HG02970 (cell line): ENCODE results near the gene ZNF445.
A peak's percentile ranks its signal among the peaks of the same experiment; 100 is the strongest.
"Not testable (repeated sequence)": the region's sequence is repeated elsewhere in the genome, so short reads cannot be mapped to it uniquely, and the experiment has no call there.

Experiments used
- ATAC-seq: cut with Tn5 transposase; IDR thresholded peaks from one replicate; pipeline ENCODE4 v1.9.1; 2021; ENCODE audit warnings: mild to moderate bottlenecking, moderate library complexity, moderate number of reproducible peaks; ENCODE audit not compliant: unreplicated experiment, low FRiP score

Gene ZNF445

DNA sequence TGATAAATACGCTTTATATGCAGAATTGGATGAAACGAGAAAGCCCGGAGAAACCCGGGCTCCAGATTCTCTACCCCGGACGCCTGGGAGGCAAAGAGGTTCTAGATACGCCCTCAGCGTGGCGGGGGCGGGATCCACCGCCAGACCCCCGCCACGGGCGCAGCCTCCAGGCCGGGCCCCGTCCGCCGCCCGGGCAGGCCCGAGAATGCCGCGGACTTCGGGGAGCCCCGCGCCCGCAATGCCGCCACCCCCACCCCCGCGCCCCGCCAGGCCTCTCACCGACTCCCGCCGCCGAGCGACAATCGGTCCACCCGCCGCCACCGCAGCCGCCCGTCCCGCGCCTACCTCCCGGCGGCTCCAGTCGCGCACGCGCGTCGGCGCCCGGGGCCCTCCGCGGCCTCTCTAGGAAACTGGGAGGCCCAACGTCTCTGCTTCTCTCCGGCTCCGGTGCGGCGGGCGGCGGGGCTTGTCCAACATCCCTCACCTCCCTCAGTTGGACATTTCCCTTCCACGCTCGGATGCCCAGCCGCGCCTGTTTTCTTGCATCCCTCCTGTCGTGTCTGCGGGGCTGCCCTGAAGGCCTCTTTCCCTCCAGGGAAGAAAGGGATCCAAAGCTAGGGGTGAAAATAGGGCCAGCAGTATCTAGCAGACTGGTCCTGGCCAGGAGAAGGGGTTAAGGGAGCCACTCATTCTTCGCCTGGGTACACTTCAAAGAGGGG lies at the start of gene ZNF445:
TSS of gene ZNF445 (minus strand) at position 359 of the 719 bp plus-strand sequence. CDS start 22,121 bp downstream, outside the sequence.
- ATAC-seq: peak; percentile 60

DNA sequence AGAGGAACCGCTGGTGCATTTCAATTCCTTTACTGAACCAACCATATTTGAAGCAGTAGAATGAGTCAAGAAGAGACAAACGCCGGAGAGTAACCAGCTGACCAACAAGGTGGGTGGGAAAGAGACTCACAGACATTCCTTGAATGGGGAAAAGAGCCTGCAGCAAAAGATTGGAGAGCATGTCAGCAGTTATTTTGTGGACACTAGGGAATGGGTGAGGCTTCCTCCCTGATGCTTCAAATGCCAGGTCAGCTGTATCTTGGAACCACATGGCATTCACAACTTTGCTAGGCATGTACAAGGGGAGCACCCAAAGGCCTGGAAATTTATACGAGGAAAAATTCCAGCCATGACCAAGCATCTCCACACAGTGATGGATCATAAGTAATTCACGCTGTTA lies 47.6 kb upstream of the ZNF445 start:
- ATAC-seq: no peak

DNA sequence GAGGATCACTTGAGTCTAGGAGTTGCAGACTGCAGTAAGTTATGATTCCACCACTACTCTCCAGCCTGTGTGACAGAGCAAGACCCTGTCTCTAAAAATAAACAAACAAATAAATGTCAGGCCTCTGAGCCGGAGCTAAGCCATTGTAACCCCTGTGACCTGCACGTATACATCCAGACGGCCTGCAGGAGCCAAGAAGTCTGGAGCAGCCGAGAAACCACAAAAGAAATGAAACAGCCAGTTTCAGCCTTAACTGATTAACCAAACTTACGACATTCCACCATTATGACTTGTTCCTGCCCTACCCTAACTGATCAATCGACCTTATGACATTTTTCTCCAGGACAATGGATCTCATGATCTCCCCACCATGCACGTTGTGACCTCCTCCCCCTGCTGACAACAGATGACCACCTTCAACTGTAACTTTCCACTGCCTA lies 45.0 kb upstream of the ZNF445 start:
- ATAC-seq: no peak

DNA sequence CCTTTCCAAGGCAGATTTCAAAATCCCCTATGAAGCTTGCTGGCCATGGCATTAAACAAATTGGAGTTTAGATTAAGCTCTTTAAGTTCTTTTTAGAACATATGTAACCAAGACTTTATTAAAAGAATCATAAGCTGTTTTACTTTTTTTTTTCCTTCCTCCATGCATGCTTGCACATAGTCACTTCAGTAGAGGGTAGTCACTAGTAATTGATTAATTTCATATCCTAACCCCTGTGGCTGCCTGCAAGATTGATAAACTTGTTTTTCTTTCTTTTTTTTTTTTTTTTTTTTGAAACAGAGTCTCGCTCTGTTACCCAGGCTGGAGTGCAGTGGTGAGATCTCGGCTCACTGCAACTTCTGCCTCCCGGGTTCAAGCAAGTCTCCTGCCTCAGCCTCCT lies 44.3 kb upstream of the ZNF445 start:
- no peak for ATAC-seq

DNA sequence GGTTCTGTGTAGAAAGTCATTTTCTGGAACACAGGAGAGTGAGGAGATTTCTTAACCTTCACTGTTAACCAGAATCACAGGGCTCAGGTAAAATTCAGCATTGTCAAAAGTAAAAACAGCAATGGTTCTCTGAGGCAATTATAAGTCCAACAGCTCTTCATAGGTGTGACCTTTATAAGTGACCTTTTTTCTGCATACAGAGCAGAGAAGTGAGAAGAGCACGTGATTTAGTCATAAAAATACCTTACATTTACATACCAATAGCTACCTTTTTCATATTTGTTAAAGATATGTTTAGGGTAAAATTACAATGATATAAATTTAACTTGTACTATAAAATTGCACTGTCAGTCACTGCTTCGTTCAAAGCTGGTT lies 41.3 kb upstream of the ZNF445 start:
- ATAC-seq: no peak

DNA sequence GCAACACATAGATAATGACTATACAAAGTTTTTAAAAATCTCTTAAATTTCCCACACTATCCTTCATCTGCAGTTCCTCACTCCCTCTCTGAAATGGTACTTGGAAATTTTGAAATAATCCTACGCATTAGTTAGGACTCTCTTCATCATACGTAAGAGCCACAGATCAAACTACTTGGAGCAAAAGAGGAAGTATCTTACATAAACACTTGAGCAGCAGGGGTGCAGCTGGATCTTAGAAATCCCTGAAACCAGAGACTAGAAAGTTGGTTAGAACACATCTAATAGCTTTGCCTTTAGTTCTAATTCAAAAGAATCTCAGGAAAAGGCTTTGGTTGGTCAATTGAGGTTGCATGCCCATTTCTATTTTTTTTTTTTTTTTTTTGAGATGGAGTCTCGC lies 38.8 kb upstream of the ZNF445 start:
- no peak for ATAC-seq

DNA sequence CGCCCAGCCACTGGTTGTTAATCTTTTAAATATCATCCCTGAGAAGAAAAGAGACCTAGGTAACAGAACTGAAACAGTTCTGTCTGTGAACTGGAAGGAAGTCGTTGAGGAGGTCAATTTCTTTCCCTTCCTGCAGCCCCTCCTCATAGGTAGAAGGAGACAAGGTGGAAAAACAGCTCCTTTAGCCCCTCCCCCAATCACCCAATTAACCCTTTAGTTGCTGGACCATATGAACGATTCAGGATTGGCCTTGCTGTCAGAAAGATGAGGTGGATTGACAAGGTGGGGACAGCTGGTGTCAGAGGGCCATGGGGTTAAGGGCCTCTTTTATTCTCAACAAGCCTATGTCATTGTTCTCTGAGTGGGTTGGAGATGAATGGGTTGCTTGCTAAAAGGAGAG lies 36.0 kb upstream of the ZNF445 start:
- no peak for ATAC-seq

DNA sequence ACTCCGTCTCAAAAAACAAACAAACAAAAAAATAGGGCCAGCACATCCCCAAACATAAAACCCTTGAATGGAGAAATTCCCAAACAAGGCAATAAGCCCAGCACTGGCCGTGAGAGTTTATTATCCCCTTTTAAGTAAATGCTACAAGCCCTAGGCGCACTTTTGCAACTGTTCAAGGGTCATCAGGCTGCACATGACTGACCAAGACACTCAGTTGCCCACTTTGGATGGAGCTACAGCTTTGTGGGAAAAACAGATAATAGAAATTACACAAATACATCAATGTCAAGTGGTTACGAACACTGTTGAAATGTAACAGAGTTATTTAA lies 33.7 kb upstream of the ZNF445 start:
- no peak for ATAC-seq

DNA sequence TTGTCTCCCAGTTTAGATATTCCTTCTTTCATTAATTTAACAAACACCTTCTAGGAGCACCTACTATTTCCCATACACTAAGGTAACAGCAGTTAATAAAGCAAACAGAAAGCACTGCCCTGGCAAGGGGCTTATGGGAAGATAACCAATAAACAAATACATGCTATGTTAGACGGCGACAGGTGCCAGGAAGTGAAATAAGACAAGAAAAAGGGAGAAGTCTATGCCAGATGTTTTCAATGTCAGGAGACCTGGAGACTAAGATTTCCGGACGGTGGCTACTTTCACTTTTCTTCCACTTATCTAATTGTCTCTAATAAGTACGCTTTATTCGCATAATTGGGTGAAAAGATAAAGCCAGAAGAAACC lies 32.5 kb upstream of the ZNF445 start:
- peak; percentile 33 for ATAC-seq

DNA sequence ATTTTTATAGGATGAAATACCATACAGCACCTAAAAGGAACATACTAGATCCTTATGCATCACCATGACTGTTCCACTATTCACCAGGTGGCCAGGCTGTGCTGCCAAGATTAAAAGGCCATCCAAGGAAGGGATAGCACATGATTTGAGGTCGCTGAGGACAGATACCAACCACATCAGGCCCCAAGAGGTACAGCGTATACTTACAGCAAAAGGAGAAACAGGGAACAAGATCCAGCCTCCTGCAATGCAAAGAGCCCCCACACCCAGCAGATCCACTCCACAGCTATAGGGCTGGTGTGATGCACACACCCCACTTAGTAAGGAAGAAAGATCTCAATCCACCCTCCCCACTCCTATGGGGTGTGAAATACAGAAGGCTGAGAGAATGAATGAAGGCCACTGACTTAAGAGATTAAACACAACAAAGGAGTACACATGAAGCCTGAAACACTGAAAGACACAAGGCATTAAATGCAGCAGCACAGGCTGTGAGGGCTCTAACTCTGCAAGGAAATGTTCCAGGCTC lies 32.0 kb upstream of the ZNF445 start:
- ATAC-seq: no peak

DNA sequence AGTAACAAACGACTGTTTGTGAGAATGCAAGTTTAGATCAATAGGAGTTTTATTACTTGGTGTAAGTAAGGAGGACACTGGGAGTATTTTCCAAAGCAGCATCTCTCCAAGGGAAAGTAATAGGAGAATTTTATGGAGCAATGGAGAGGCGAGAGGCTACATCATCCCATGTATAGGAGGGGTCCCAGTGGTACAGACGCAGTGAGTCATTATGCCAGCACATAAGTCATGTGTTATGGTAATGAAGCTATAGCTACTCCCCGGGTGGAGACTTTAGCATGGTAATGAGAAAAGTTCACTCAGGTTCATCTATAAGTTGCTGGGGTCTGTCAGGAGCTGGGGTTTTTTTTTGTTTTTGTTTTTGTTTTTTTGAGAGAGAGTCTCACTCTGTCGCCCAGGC lies 29.5 kb upstream of the ZNF445 start:
- ATAC-seq: no peak

DNA sequence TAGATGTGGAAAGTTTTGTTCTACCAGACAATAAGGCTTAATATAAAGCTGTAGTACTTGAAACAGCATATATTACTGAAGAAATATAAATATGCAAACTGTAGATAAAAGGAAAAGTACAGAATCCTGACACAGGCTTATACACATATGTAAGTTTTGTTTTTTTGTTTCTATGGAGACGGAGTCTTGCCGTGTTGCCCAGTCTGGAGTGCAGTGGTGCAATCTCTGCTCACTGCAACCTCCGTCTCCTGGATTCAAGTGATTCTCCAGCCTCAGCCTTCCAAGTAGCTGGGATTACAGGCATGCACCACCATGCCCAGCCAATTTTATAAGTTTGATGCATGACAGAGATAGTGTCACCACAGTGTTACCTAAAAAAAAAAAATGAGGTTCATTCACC lies 29.1 kb upstream of the ZNF445 start:
- ATAC-seq: no peak

DNA sequence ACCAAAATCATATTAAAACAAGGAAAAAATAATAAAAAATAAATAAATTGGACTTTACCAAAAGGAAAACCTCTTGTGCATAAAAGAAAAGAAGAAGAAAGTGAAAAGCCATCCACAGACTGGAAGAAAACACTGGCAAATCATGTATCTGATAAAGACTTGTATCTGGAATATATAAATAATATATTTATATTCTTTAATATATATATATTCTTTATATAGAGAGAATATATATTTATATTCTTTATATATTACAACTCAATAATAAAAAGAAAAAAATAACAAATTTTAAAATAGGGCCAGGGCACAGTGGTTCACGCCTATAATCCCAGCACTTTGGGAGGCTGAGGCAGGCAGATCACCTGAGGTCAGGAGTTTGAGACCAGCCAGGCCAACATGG lies 27.1 kb upstream of the ZNF445 start:
- ATAC-seq: no peak

DNA sequence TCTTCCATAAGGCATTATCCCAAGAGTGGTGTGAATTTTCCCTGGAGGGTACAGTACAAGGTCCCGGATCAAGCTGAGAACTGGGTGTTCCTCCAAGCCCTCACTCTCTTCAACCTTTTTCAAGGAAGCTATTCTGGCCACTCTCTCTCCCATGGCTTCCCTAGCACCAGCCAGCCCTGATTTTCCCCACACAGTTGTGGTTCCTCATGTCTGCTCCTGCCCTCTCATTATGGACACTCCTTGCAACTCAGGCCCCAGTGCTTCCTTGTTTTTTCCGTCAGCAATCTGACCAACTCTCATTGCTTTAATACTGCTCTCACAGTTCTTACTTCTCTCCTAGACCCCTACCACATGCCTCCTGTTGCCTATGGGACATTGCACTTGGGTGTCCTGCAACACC lies 25.7 kb upstream of the ZNF445 start:
- ATAC-seq: not testable (repeated sequence)

DNA sequence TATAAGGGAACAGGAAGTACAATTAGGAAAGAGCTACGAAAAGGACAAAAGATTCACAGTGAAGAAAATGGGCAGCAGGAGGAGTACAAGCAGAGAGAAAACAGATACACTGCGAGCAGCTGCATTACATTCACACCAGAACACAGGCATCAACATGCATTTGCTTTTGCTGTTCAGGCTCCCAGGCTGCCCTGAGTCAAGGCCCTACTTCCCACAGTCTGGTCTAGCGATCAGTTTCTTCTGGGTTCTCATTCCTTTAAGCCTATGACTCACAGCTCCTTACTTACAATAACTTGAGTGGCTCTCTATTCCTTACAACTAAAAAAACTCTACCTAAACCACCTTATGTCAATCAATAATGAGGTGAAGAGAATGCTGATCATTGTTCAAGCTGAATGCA lies 24.5 kb upstream of the ZNF445 start:
- no peak for ATAC-seq

DNA sequence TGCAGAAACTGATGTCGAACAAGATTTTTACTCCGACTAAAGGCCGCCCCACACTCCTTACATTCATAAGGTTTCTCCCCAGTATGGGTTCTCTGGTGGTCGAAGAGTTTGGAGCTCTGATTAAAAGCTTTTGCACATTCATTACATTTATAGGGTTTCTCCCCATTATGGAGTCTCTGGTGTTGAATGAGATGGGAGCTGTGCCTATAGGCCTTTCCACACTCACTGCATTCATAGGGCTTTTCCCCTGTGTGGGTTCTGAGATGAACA lies 22.4 kb upstream of the ZNF445 start:
- not testable (repeated sequence) for ATAC-seq

DNA sequence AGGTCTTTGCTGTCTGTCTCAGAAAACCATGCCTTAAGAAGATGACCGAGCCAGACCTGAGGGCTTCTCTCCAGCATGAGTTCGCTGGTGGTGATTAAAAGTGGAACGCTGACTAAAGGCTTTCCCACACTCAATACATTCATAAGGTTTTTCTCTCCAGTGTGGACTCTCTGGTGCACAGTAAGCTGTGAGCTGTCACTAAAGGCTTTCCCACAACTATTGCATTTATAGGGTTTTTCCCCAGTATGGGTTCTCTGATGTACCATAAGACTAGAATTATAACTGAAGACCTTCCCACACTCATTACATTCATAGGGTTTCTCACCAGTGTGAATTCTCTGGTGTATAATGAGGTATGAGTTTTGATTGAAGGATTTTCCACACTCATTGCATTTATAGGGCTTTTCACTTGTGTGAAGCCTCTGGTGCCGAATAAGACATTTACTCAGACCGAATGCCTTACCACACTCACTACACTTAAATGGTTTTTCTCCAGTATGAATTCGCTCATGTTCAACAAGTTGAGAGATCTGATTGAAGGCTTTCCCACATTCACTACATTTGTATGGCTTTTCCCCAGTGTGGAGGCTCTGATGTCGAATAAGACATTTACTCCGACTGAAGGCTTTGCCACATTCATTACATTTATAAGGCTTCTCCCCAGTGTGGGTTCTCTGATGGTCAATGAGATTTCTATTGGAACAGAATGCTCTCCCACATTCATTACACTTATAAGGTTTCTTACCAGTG lies 21.9 kb upstream of the ZNF445 start:
- no peak for ATAC-seq

DNA sequence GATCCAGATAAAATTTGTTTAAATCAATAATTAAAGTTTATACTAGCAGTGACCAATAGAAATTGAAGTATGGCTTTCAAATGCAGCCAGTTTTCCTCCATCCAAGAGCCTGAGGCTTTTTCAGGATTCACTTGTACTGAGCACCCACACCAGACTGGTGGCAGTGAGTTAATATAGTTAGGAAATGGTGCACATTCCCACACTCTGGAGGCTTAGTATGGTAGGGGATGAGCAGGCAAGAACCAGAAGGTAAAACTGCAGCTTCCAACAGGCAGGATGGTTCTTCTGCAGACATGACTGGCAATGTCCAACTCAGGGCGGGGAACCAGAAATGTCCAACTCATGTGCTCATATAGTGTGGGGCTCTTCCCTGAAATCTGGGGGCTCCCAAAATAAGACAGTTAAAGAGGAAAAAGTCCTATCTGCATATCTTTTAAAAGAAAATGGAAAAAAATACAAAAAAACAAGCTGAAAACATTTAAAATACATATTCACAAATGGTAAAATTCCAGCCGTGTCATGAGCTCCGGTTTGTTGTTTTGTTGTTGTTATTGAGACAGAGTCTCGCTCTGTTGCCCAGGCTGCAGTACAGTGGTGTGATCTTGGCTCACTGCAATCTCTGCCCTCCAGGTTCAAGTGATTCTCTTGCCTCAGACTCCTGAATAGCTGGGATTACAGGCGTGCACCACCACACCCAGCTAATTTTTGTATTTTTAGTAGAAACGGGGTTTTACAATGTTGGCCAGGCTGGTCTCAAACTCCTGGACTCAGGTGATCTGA lies 18.4 kb upstream of the ZNF445 start:
- no peak for ATAC-seq

DNA sequence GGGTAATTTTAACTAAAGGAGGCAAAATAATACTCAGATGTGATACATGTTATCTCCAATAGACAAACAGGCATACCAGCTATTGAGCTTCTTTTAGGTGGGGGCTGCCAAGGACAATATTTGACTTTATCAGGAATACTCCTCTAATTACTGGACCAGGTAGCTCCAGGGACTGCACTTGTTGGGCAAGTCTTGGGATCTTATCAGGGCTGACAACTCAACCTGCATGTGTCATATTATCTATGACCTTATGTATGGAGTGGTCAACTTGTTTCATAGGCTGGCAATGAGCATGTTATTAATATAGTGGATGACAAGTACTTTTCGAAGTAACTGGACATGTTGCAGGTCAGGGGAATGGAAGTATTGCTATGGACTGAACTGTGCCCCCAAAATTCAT lies 15.0 kb upstream of the ZNF445 start:
- no peak for ATAC-seq

DNA sequence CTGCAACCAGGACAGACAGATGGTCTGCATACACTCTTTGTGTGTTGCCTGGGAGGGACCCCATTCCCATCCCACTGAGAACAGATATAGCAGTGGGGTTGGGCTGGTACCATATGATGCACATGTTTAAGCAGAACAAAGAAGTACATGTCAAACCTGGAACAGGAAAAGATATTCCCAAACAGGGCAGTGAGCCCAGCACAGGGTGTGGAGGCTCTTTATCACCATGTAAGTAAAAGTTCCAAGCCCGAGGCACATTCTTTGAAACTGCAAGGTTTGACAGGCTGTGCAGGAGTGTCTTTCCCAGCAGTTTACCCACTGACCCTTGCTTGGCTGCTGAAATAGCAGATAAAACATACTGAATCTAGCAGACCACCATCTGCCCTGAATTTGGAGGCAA lies 5.3 kb upstream of the ZNF445 start:
- ATAC-seq: no peak

DNA sequence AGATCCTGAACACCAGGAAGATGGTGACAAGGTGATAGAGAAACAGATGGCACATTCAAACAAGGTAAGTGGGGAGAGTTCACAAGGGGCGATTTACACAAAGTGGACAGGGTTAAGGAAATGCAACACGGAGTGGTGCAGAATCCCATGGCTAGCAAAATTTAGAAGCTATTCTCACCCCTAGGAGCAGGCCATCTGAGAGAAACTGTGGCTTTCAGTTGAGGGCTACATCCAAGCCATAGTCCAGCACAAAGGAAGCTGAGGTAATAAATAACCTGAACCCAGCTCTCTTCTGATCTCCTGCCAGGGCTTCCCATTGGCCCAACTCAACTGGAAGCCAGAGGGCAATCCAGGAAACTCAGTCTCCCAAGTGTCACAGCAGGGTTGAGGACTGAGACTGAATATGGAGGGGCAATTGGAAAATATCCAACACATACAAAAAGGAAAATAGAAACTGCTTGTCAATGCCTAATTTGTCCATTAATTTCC lies 1.2 kb upstream of the ZNF445 start:
- ATAC-seq: no peak
